CD8-positive, alpha-beta memory T cell (primary cell): ENCODE data around the gene PSMB3. TPM values are rescaled to one million over a fixed set of nuclear protein-coding genes. Genes with fewer than 3 reads are reported as not detected.

ENCODE experiments used
- CTCF ChIA-PET: fragments of 350-600 bp; sonication (Branson Sonifier 250); formaldehyde crosslinking; loops from one replicate; lab custom pipeline; 2021; ENCODE audit warnings: antibody characterized with exemption; lab: Charles Lee
- POLR2A ChIA-PET: fragments of 350-600 bp; sonication (Branson Sonifier 250); formaldehyde crosslinking; loops from one replicate; lab custom pipeline; 2021; ENCODE audit warnings: antibody characterized with exemption; lab: Charles Lee
- DNase-seq, 5 donors: peaks; one replicate each; pipeline versions ENCODE4 v3.0.0 to v3.0.0-alpha.2; 2020 to 2022; ENCODE audit warnings: mixed read lengths in 1 of 5
- H3K27ac ChIP-seq: one replicate; pipeline ENCODE4 v1.7.0; 2013; ENCODE audit warnings: low read depth, mild to moderate bottlenecking, low read length, moderate library complexity
- H3K27me3 ChIP-seq: 2 replicates; pipeline ENCODE4 v1.7.0; 2013; ENCODE audit warnings: low read length, mild to moderate bottlenecking; ENCODE audit not compliant: insufficient read depth, poor library complexity, severe bottlenecking
- H3K36me3 ChIP-seq: 2 replicates; pipeline ENCODE4 v1.7.0; 2013; ENCODE audit warnings: mild to moderate bottlenecking, low read length, moderate library complexity; ENCODE audit not compliant: insufficient read depth
- H3K4me1 ChIP-seq: 2 replicates; pipeline ENCODE4 v1.7.0; 2013; ENCODE audit warnings: mild to moderate bottlenecking, low read length, moderate library complexity; ENCODE audit not compliant: insufficient read depth
- H3K4me3 ChIP-seq: 2 replicates; pipeline ENCODE4 v1.7.0; 2013; ENCODE audit warnings: mild to moderate bottlenecking, low read length
- H3K9me3 ChIP-seq: 2 replicates; pipeline ENCODE4 v1.7.0; 2013; ENCODE audit warnings: mild to moderate bottlenecking, low read length
- H3K27ac Mint-ChIP-seq, 8 donors: one replicate each; pipeline ENCODE4 v1.8.0; 2020 to 2021; ENCODE audit warnings: mixed read lengths in 8 of 8, mild to moderate bottlenecking in 6 of 8, inconsistent platforms in 3 of 8, moderate library complexity in 3 of 8
- H3K27me3 Mint-ChIP-seq, 2 donors: one replicate each; pipeline ENCODE4 v1.8.0; 2020 to 2021; ENCODE audit warnings: mixed read lengths in 2 of 2, mild to moderate bottlenecking in 1 of 2, moderate library complexity in 1 of 2
- H3K36me3 Mint-ChIP-seq, 3 donors: one replicate each; pipeline ENCODE4 v1.8.0; 2020 to 2021; ENCODE audit warnings: mixed read lengths in 3 of 3, inconsistent platforms in 1 of 3, mild to moderate bottlenecking in 1 of 3
- H3K4me1 Mint-ChIP-seq, 3 donors: one replicate each; pipeline ENCODE4 v1.8.0; 2020 to 2021; ENCODE audit warnings: mixed read lengths in 3 of 3, inconsistent platforms in 1 of 3, mild to moderate bottlenecking in 1 of 3
- H3K4me3 Mint-ChIP-seq, 7 donors: one replicate each; pipeline ENCODE4 v1.8.0; 2020 to 2021; ENCODE audit warnings: mixed read lengths in 7 of 7, mild to moderate bottlenecking in 6 of 7, moderate library complexity in 4 of 7, inconsistent platforms in 2 of 7
- H3K9me3 Mint-ChIP-seq, 5 donors: one replicate each; pipeline ENCODE4 v1.8.0; 2020 to 2022; ENCODE audit warnings: mixed read lengths in 5 of 5, mild to moderate bottlenecking in 3 of 5, moderate library complexity in 2 of 5, inconsistent platforms in 1 of 5
- polyA plus RNA-seq: library from polyadenylated mRNA; unstranded; fragments of 300-500 nt; fragmentation: Illumina TruSeq; gene quantifications from one replicate; pipeline ENCODE4 v1.2.3, GENCODE V29; 2021
- total RNA-seq, 2 experiments: library from RNA; stranded (reverse); gene quantifications; one replicate each; pipeline ENCODE4 v1.2.3, GENCODE V29; 2021

Gene PSMB3
- total and polyA plus RNA-seq, 3 experiments from 2014 or later: 317 to 431 (median 323) TPM

GRCh38 chr17:38748149-38748891, 4.2 kb upstream of the PSMB3 start, which contains the start of gene PCGF2:
TSS of gene PCGF2 (minus strand) at chr17:38748336. CDS start at chr17:38740402, 7,934 bp downstream.
- H3K4me3 ChIP-seq: peak within 1 kb of the TSS; percentile 47
- peak within 1 kb of the TSS in 6 of 7 donors; percentile 56 to 100 (median 96) for H3K4me3 Mint-ChIP-seq
- peaks cover 2 to 12% (median 3%) of the 10 kb centered on the region in 3 donors for H3K36me3 Mint-ChIP-seq
- H3K27me3 Mint-ChIP-seq: peaks cover 47 to 55% of the 10 kb centered on the region in 2 donors
- H3K4me1 Mint-ChIP-seq: peaks cover 41 to 60% (median 43%) of the 10 kb centered on the region in 3 donors
- ChIA-PET POLR2A (no interaction called here), CTCF (interaction anchor here (5.3 kb wide), 1 partner anchor 13 kb away, joined by 23 read pairs; no protein-coding TSS in a partner anchor)
- no peak for DNase-seq
- peak within 1 kb of the TSS; percentile 38 for H3K27ac ChIP-seq
- peaks cover 0 to 3% (median 0%) of the 10 kb centered on the region in 5 donors for H3K9me3 Mint-ChIP-seq
- peak within 1 kb of the TSS in 1 of 8 donors; percentile 33 for H3K27ac Mint-ChIP-seq
- peaks cover 47% of the 10 kb centered on the region for H3K4me1 ChIP-seq
- peaks cover 39% of the 10 kb centered on the region for H3K27me3 ChIP-seq
- H3K9me3 ChIP-seq: no peaks in the 10 kb centered on the region
- H3K36me3 ChIP-seq: no peaks in the 10 kb centered on the region

GRCh38 chr17:38748892-38749222, 3.7 kb upstream of the PSMB3 start:
- Mint-ChIP-seq H3K4me1 (peaks cover 45 to 65% (median 48%) of the 10 kb centered on the region in 3 donors), H3K27ac (no peak overlapping the region), H3K9me3 (peaks cover 0 to 3% (median 0%) of the 10 kb centered on the region in 5 donors), H3K36me3 (peaks cover 3 to 15% (median 4%) of the 10 kb centered on the region in 3 donors), H3K27me3 (peaks cover 47 to 55% of the 10 kb centered on the region in 2 donors), H3K4me3 (peak overlapping the region in 4 of 7 donors; percentile 56 to 98 (median 79))
- Histone ChIP-seq H3K9me3 (no peaks in the 10 kb centered on the region), H3K27ac (no peak overlapping the region), H3K27me3 (peaks cover 39% of the 10 kb centered on the region), H3K36me3 (no peaks in the 10 kb centered on the region), H3K4me3 (peak overlapping the region; percentile 47), H3K4me1 (peaks cover 52% of the 10 kb centered on the region)
- POLR2A ChIA-PET: interaction anchor here (0.8 kb wide), 1 partner anchor 17 kb away, joined by 5 read pairs; no protein-coding TSS in a partner anchor
- CTCF ChIA-PET: no interaction called here
- no peak for DNase-seq

- Mint-ChIP-seq H3K27me3 (peaks cover 43 to 54% of the 10 kb centered on the region in 2 donors), H3K4me1 (peaks cover 47 to 69% (median 52%) of the 10 kb centered on the region in 3 donors), H3K4me3 (peak overlapping the region; percentile 56 to 100 (median 93)), H3K9me3 (peaks cover 0 to 3% (median 0%) of the 10 kb centered on the region in 5 donors), H3K27ac (peak overlapping the region in 1 of 8 donors; percentile 27), H3K36me3 (peaks cover 3 to 18% (median 4%) of the 10 kb centered on the region in 3 donors)
- no peaks in the 10 kb centered on the region for H3K36me3 ChIP-seq
- POLR2A ChIA-PET: interaction anchor here (0.8 kb wide), 1 partner anchor 18 kb away, joined by 5 read pairs; no protein-coding TSS in a partner anchor
- peaks cover 57% of the 10 kb centered on the region for H3K4me1 ChIP-seq
- CTCF ChIA-PET: no interaction called here
- H3K27ac ChIP-seq: no peak overlapping the region
- DNase-seq: peak in 1 of 5 donors; percentile 23
- H3K27me3 ChIP-seq: peaks cover 39% of the 10 kb centered on the region
- H3K4me3 ChIP-seq: peak overlapping the region; percentile 47
- H3K9me3 ChIP-seq: no peaks in the 10 kb centered on the region
Measured at GRCh38 chr17:38749223-38750043, 3.1 kb upstream of the PSMB3 start.

GRCh38 chr17:38750044-38750311, 2.6 kb upstream of the PSMB3 start:
- peaks cover 61% of the 10 kb centered on the region for H3K4me1 ChIP-seq
- H3K27me3 Mint-ChIP-seq: peaks cover 39 to 48% of the 10 kb centered on the region in 2 donors
- peaks cover 39% of the 10 kb centered on the region for H3K27me3 ChIP-seq
- DNase-seq: no peak
- peak overlapping the region in 6 of 7 donors; percentile 73 to 100 (median 96) for H3K4me3 Mint-ChIP-seq
- H3K36me3 Mint-ChIP-seq: peaks cover 3 to 22% (median 7%) of the 10 kb centered on the region in 3 donors
- no peaks in the 10 kb centered on the region for H3K9me3 ChIP-seq
- H3K4me1 Mint-ChIP-seq: peaks cover 49 to 73% (median 55%) of the 10 kb centered on the region in 3 donors
- H3K4me3 ChIP-seq: peak overlapping the region; percentile 47
- H3K36me3 ChIP-seq: peaks cover 5% of the 10 kb centered on the region
- no peak overlapping the region for H3K27ac ChIP-seq
- ChIA-PET CTCF (no interaction called here), POLR2A (no interaction called here)
- peaks cover 0 to 3% (median 0%) of the 10 kb centered on the region in 5 donors for H3K9me3 Mint-ChIP-seq
- H3K27ac Mint-ChIP-seq: peak overlapping the region in 1 of 8 donors; percentile 27

GRCh38 chr17:38750312-38751121, 2.0 kb upstream of the PSMB3 start:
- peaks cover 61% of the 10 kb centered on the region for H3K4me1 ChIP-seq
- ChIA-PET CTCF (interaction anchor here (1.8 to 2.5 kb wide), 2 partner anchors 15 to 19 kb away, joined by 4 to 15 read pairs; no protein-coding TSS in a partner anchor), POLR2A (interaction anchor here (0.6 to 2.3 kb wide), 3 partner anchors 16 to 192 kb away, joined by 3 to 10 read pairs (median 3); no protein-coding TSS in a partner anchor)
- Mint-ChIP-seq H3K27me3 (peaks cover 38 to 44% of the 10 kb centered on the region in 2 donors), H3K4me1 (peaks cover 49 to 73% (median 55%) of the 10 kb centered on the region in 3 donors), H3K36me3 (peaks cover 3 to 24% (median 7%) of the 10 kb centered on the region in 3 donors), H3K4me3 (peak overlapping the region; percentile 88 to 100 (median 98)), H3K9me3 (peaks cover 0 to 3% (median 0%) of the 10 kb centered on the region in 5 donors), H3K27ac (peak overlapping the region in 6 of 8 donors; percentile 10 to 93 (median 44))
- peak overlapping the region; percentile 91 for H3K27ac ChIP-seq
- H3K36me3 ChIP-seq: peaks cover 7% of the 10 kb centered on the region
- H3K9me3 ChIP-seq: no peaks in the 10 kb centered on the region
- peaks cover 39% of the 10 kb centered on the region for H3K27me3 ChIP-seq
- H3K4me3 ChIP-seq: peak overlapping the region; percentile 98
- DNase-seq: peak in 1 of 5 donors; percentile 24

GRCh38 chr17:38751144-38751807, 1.3 kb upstream of the PSMB3 start:
- peaks cover 0 to 3% (median 0%) of the 10 kb centered on the region in 5 donors for H3K9me3 Mint-ChIP-seq
- DNase-seq: no peak
- Histone ChIP-seq H3K36me3 (peaks cover 14% of the 10 kb centered on the region), H3K27ac (peak overlapping the region; percentile 91), H3K27me3 (peaks cover 39% of the 10 kb centered on the region), H3K4me3 (peak overlapping the region; percentile 98), H3K9me3 (no peaks in the 10 kb centered on the region), H3K4me1 (peaks cover 61% of the 10 kb centered on the region)
- ChIA-PET POLR2A (interaction anchor here (0.6 to 2.3 kb wide), 7 partner anchors 8 to 193 kb away, joined by 3 to 10 read pairs (median 4); no protein-coding TSS in a partner anchor), CTCF (interaction anchor here (0.7 to 2.5 kb wide), 6 partner anchors 11 to 193 kb away, joined by 3 to 15 read pairs (median 4); partner anchors contain the start of gene EPOP)
- peak overlapping the region in 7 of 8 donors; percentile 89 to 99 (median 97) for H3K27ac Mint-ChIP-seq
- H3K4me3 Mint-ChIP-seq: peak overlapping the region; percentile 88 to 100 (median 98)
- peaks cover 31 to 36% of the 10 kb centered on the region in 2 donors for H3K27me3 Mint-ChIP-seq
- peaks cover 52 to 78% (median 55%) of the 10 kb centered on the region in 3 donors for H3K4me1 Mint-ChIP-seq
- H3K36me3 Mint-ChIP-seq: peaks cover 3 to 32% (median 7%) of the 10 kb centered on the region in 3 donors
